Raji (cell line): ENCODE measurements around the gene C2CD4C.

Experiments
- POLR2A ChIP-seq: IDR thresholded peaks from 2 replicates; pipeline ENCODE4 v1.6.1; 2011; ENCODE audit warnings: low read depth, low read length, control low read depth; ENCODE audit not compliant: insufficient read depth

Gene C2CD4C

GRCh38 chr19:409516-410242 lies 732 bp upstream of the C2CD4C start:
- TF ChIP-seq POLR2A = no peak

- TF ChIP-seq POLR2A = no peak
Measured at GRCh38 chr19:408441-408901, 476 bp downstream of the C2CD4C start.

DNA sequence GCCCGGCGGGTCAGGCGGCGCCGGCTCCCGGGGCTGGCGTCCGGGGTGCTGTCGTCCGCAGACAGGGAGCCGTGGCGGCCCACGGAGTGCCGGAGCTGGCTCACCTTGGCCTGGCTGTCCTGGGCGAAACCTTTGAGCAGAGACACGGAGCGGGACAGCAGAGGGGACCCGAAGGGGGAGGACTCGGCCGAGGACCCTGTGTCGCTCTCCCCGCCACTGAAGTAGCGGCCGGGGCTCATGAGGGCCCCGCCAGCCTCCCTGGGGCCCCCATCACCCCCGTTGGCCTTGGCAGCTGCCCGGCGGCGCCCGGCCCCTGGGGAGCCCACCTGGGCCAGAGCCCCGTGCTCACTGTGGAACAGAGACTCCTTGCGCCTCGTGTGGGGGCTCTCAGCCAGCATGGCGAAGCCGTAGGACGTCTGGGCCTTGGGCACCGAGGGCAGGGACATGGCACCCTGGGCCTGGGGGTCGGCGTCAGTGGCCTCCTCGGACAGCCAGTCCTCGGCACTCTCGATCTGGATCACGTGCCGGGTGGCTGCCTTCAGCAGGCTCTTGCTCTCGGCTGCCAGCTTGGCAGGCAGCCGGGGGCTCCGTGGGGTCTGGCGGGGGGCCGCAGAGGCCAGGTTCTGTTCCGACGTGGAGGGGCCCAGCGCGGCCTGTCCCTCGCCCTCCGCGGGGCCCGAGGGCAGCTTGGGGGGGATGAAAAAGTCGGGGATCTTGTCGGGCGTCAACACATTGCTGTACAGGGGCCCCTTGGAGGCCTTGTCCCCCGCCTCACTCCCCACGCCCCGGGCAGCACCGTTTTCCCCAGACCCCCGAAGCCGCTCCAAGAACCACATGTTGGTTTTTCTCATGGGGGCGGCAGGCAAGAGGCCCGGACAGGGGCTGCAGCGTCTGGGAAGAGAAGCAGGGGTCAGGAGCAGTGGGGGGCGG lies 1.2 kb downstream of the C2CD4C start:
- no peak for TF ChIP-seq POLR2A

DNA sequence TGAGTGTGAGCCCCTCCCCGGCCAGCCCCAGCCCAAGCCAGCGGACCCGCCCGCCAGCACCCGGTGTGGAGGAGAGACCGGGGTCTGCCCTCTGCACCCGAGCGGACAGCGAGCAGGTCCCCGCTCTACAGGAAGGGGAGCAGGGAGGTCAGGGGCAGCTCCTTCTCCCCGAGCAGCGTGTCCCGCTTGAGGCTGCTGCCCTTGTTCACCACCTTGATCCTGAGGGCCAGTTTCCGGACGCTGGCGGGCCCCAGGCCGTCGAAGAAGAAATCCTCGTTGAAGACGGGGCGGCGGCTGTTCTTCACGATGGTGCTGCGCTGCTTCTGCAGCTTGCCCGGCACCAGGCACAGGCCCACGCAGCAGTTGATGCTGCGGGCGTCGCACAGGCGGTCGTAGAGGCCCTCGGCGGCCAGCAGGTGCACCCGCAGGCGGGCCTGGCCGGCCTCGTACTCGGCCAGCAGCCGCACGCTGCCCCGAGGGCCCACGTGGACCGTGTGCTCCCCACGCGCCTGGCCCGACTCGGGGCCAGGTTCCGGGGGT lies 1.9 kb downstream of the C2CD4C start:
- TF ChIP-seq POLR2A = no peak

DNA sequence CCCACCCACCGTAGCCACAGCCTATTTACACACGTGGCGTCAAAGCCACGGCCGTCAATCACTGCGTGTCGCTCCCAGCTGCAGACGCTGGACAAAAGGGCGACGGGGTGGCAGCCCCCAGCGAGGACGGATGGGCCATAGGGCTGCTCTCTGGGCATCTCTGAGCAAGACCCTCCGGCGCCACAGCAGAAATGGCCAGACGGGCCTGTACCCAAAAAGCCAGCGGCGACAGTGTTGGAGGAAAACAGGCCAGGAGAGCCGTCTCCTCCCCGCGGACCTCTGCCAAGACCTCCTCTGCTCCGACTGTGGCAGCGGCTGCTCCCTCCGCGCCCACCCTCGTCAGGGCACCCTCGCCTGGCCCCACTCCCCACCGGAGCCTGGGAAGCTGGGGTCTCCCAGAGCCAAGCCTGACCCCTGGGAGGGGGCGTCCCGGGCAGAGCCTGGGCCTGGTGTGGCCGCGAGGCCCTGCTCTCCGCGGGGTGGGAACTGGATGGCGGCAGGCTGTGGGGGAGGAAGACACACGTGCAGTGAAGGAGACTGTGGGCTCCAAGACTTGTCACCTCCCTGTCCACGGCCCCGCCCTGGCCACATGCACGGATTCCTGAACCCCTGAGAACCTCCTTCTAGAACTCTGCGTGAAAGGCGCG lies 2.7 kb downstream of the C2CD4C start:
- TF ChIP-seq POLR2A = no peak

DNA sequence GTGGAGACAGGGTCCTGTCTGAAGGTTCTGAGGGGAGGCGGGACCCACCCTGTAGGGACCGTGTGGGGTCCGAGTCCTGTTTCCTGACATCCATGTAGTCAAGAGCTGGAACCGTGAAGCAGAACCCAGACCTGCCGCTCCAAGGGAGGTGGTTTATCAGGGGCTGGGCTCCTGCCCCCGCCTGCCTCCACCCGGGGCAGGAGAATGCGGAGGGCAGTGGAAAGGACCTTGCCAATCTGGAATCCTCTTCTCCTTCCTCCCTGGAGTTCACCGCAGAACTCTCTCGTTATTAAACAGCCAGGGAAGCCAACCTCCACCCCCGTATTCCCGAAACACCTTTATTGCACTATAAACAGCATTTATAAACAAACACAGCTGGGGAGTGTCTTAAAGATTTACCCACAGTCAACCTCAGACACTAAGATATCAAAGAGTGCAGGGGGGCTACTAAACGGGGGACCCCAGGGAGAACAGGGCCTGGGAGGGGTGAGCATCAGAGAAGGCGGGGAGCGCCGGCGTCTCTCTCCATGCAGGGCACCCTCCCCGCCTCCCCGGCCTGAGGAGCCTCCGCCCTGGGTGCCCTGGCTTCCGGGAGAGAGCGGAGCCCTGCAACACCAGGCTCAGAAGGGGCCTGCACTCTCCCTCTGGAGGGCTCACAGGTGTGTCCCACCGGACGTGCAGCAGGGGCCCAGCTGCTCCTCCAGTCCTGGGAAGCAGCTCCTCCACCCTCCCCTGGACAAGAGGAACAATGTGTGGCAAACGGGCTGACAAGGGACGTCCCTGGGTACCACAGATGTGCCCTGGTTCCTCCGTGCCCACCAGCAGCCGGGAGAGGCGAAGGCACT lies 3.6 kb downstream of the C2CD4C start:
- TF ChIP-seq POLR2A = no peak

- no peak for TF ChIP-seq POLR2A
Measured at GRCh38 chr19:403221-404027, 5.5 kb downstream of the C2CD4C start.

DNA sequence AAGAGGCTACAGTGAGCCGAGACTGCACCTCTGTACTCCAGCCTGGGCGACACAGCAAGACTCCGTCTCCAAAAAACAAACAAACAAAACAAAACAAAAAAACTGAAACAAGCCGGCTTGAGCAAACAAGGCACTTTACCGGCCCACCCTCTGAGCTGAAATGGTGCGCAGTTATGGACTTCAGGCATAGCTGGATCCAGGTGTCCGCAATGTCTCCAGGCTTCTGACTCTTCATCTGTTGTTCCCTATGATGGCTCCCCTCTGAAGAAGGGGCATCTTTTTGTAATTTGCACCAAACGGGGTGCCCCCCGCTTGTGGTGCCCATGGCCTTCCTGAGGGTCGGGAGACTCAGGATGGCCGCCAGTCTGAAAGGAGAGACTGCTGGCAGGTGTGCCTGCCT lies 6.2 kb downstream of the C2CD4C start:
- no peak for TF ChIP-seq POLR2A

GRCh38 chr19:401866-402511 lies 7.0 kb downstream of the C2CD4C start:
- no peak for TF ChIP-seq POLR2A

DNA sequence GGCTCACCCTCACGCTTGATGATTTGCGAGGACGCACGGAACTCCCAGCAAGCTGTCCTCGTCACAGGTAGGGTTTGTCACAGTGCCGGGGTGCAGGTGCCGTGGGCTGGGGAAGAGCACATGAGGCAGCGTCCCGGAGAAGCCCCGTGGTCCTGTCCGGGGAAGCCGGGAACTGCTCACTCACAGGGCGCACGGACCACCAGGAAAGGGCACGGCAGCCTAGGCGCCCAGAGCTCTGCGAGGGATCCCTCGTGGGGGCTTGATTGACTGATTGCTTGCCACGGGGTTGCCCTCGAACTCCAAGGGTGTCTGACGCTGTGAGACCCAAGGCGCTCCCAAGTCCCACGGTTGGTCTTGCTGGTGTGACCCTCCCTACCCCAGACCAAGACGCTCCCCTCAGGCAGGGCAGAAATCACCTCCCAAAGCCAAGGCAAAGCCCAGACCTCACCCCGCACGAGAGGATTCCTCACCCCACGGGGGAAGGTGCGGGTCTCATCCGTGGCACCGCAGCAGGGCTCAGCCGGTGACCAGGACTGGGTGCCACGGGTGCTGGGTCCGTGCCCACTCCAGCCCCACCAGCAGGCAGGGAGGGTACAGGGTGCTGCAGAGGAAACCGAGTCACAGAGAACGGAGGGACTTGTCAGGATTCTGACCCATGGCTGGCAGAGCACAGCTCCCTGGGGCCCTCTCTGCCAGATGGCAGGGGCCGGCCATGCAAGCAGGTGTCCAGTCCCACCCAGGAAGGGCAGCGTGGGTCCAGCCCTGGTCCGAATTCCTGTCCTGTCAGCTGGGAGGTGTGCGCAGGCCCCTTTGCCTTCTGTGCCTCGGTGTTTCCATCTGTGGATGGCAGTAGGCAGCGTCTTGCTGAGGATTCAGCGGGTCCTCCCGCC lies 7.7 kb downstream of the C2CD4C start:
- no peak for TF ChIP-seq POLR2A

DNA sequence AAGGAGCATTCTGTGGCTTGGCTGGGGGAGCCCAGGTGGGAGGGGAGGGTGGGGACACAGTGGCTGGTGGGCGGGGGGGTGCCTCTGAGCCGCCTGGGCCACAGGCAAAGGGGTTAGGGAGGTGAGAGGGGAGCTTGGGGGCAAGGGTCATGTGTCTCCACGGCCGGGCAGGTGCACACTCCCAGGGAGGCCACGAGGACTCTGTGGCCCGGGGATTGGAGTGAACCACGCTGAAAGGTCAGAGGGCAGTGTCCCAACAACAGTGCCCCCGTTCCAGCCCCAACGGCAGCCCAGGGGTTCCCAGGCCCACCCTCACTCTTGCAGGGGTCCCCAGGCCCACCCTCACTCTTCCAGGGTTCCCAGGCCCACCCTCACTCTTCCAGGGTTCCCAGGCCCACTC lies 9.6 kb downstream of the C2CD4C start:
- TF ChIP-seq POLR2A = no peak

DNA sequence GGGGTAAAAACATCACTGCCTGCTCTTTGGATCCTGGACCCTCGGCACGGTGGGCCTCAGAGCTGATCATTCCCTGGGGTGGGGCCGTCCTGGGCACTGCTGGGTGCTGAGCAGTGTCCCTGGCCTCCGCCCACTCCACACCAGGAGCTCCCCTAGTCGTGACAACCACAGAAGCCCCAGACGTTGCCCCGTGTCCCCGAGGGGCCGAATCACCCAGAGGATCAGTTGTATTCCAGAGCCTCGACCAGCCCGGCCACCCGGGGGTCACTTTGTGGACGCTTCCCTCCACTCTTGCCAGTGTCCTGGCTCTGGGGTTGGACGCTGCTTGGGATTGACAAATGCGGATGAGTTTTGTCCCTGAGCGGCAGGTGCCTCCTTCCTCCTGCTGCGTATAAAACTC lies 10.2 kb downstream of the C2CD4C start:
- TF ChIP-seq POLR2A = no peak
